Endodermal cell (in vitro differentiated cells): ENCODE measurements around the gene CCDC57. TPM values are rescaled to one million over a fixed set of nuclear protein-coding genes. Genes with fewer than 3 reads are reported as not detected.
A peak's percentile ranks its signal among the peaks of the same experiment; 100 is the strongest.

Experiments
- DNase-seq: peaks from one replicate; pipeline ENCODE4 v3.0.0-alpha.2; 2017
- H3K27ac ChIP-seq: 2 replicates; pipeline ENCODE4 v1.5.1; 2013; ENCODE audit warnings: mild to moderate bottlenecking, low read depth, low read length, moderate library complexity
- H3K27me3 ChIP-seq: 2 replicates; pipeline ENCODE4 v1.6.1; 2013; ENCODE audit warnings: mild to moderate bottlenecking, low read length, moderate library complexity; ENCODE audit not compliant: insufficient read depth, control insufficient read depth, poor library complexity, severe bottlenecking
- H3K36me3 ChIP-seq: 2 replicates; pipeline ENCODE4 v1.7.0; 2013; ENCODE audit warnings: mild to moderate bottlenecking, low read length, moderate library complexity; ENCODE audit not compliant: control insufficient read depth, insufficient read depth
- H3K4me1 ChIP-seq: one replicate; pipeline ENCODE4 v1.7.0; 2013; ENCODE audit warnings: low read length; ENCODE audit not compliant: control insufficient read depth, insufficient read depth
- H3K4me3 ChIP-seq: 2 replicates; pipeline ENCODE4 v1.5.1; 2013; ENCODE audit warnings: mild to moderate bottlenecking, low read length, moderate library complexity
- H3K9ac ChIP-seq: 2 replicates; pipeline ENCODE4 v1.6.1; 2013; ENCODE audit warnings: mild to moderate bottlenecking, low read length, moderate library complexity; ENCODE audit not compliant: poor library complexity, severe bottlenecking; ENCODE audit errors: extremely low read depth
- H3K9me3 ChIP-seq: 2 replicates; pipeline ENCODE4 v1.6.1; 2013; ENCODE audit warnings: mild to moderate bottlenecking, low read length, moderate library complexity; ENCODE audit not compliant: control insufficient read depth
- H3K27ac Mint-ChIP-seq: 2 replicates; pipeline ENCODE4 v1.8.0; 2020; ENCODE audit warnings: mixed read lengths
- H3K27me3 Mint-ChIP-seq: 2 replicates; pipeline ENCODE4 v1.8.0; 2021; ENCODE audit warnings: mild to moderate bottlenecking, mixed read lengths; ENCODE audit not compliant: insufficient read depth
- H3K36me3 Mint-ChIP-seq: 2 replicates; pipeline ENCODE4 v1.8.0; 2020; ENCODE audit warnings: low read depth, mixed read lengths
- H3K4me1 Mint-ChIP-seq: 2 replicates; pipeline ENCODE4 v1.8.0; 2020; ENCODE audit warnings: mixed read lengths
- H3K4me3 Mint-ChIP-seq: 2 replicates; pipeline ENCODE4 v1.8.0; 2020; ENCODE audit warnings: mild to moderate bottlenecking, moderate library complexity, mixed read lengths
- H3K9me3 Mint-ChIP-seq: 2 replicates; pipeline ENCODE4 v1.8.0; 2020; ENCODE audit warnings: mild to moderate bottlenecking, mixed read lengths
- CTCF ChIP-seq: fragments of 200-600 bp; sonication (generic); conservative IDR thresholded peaks from 2 replicates; pipeline ENCODE4 v1.5.0; 2021; ENCODE audit warnings: antibody characterized with exemption, mild to moderate bottlenecking
- WGBS, 2 experiments: methylation state at CpG; one replicate each; pipeline versions ENCODE4 v1.1.5 to v1.1.7; 2013; ENCODE audit warnings: missing lambda C conversion rate in 2 of 2, mixed read lengths in 1 of 2; ENCODE audit not compliant: insufficient coverage in 1 of 2, insufficient read length in 1 of 2; 5-methylcytosine and 5-hydroxymethylcytosine counted together
- total RNA-seq, 2 donors: library from RNA; stranded (reverse); fragmentation: NEBNext Ultra II Directional in 1 of 2; extraction: Animal tissue kit (Norgen Biotek cat#: 25700) in 1 of 2; gene quantifications; 2 replicates in 1 of 2; 3 replicates in 1 of 2; pipeline ENCODE4 v1.2.1, GENCODE V29; 2021

CCDC57 gene
- total RNA-seq, 2 donors from 2014 or later = 61.8 to 82.8 TPM

- no peak for DNase-seq
- WGBS, 2 experiments = 92 to 93% methylated on average over 23 to 32 of the region's 32 CpGs
- H3K9me3 Mint-ChIP-seq = no peaks in the 10 kb centered on the region
These were observed 90.7 kb downstream of the CCDC57 start for GRCh38 chr17:82121660-82122629.

GRCh38 chr17:82121246-82121645, 91.4 kb downstream of the CCDC57 start:
- Histone ChIP-seq H3K9ac (no peak overlapping the region), H3K27me3 (no peaks in the 10 kb centered on the region), H3K4me1 (peaks cover 15% of the 10 kb centered on the region), H3K9me3 (no peaks in the 10 kb centered on the region), H3K4me3 (no peak overlapping the region), H3K27ac (no peak overlapping the region), H3K36me3 (no peaks in the 10 kb centered on the region)
- TF ChIP-seq CTCF = no peak
- Mint-ChIP-seq H3K27ac (no peak overlapping the region), H3K4me3 (no peak overlapping the region), H3K27me3 (no peaks in the 10 kb centered on the region), H3K9me3 (no peaks in the 10 kb centered on the region), H3K36me3 (peaks cover 36% of the 10 kb centered on the region), H3K4me1 (peaks cover 30% of the 10 kb centered on the region)
- WGBS, 2 experiments = 95% methylated on average over 4 of the region's 4 CpGs; no CpG with 5 or more reads in 1 of the 2 experiments
- no peak for DNase-seq

More at GRCh38 chr17:82121660-82122629, 90.7 kb downstream of the CCDC57 start:
- Histone ChIP-seq H3K9ac (no peak overlapping the region), H3K4me1 (peaks cover 9% of the 10 kb centered on the region), H3K9me3 (no peaks in the 10 kb centered on the region), H3K27ac (peak overlapping the region; percentile 24), H3K4me3 (no peak overlapping the region), H3K36me3 (no peaks in the 10 kb centered on the region), H3K27me3 (no peaks in the 10 kb centered on the region)
- Mint-ChIP-seq H3K4me3 (no peak overlapping the region), H3K36me3 (peaks cover 37% of the 10 kb centered on the region), H3K27me3 (no peaks in the 10 kb centered on the region), H3K27ac (no peak overlapping the region), H3K4me1 (peaks cover 24% of the 10 kb centered on the region)
- no peak for TF ChIP-seq CTCF

- no peaks in the 10 kb centered on the region for H3K36me3 ChIP-seq
- H3K27ac ChIP-seq = no peak overlapping the region
- Mint-ChIP-seq H3K9me3 (no peaks in the 10 kb centered on the region), H3K4me1 (peaks cover 31% of the 10 kb centered on the region), H3K27me3 (no peaks in the 10 kb centered on the region), H3K4me3 (no peak overlapping the region), H3K36me3 (peaks cover 33% of the 10 kb centered on the region), H3K27ac (peak overlapping the region; percentile 15)
- no peak overlapping the region for H3K9ac ChIP-seq
- 92 to 95% methylated on average over 10 to 12 of the region's 12 CpGs for WGBS, 2 experiments
- no peaks in the 10 kb centered on the region for H3K9me3 ChIP-seq
- H3K4me3 ChIP-seq = no peak overlapping the region
- no peak for TF ChIP-seq CTCF
- H3K4me1 ChIP-seq = peaks cover 15% of the 10 kb centered on the region
- H3K27me3 ChIP-seq = no peaks in the 10 kb centered on the region
- no peak for DNase-seq
These were observed 92.5 kb downstream of the CCDC57 start for GRCh38 chr17:82120148-82120547.
